Fibroblast of villous mesenchyme (primary cell): ENCODE results near the gene COX7A2L. TPM values are rescaled to one million over a fixed set of nuclear protein-coding genes. Genes with fewer than 3 reads are reported as not detected.
A peak's percentile ranks its signal among the peaks of the same experiment; 100 is the strongest.

ENCODE experiments used
- DNase-seq: peaks from one replicate; pipeline ENCODE4 v3.0.0-alpha.2; 2010; ENCODE audit warnings: low read depth
- H3K4me3 ChIP-seq: 2 replicates; pipeline ENCODE4 v1.5.1; 2011; ENCODE audit warnings: low read depth, mild to moderate bottlenecking, low read length
- total RNA-seq: library from RNA; depleted of rRNA; stranded (reverse); fragments of >200 nt; gene quantifications from 2 replicates; pipeline ENCODE4 v1.2.3, GENCODE V29; 2012
- TF ChIP-seq, protein P1 (sequence below): IDR thresholded peaks from 2 replicates; pipeline ENCODE4 v1.5.1; 2012; ENCODE audit warnings: low read depth, mild to moderate bottlenecking, low read length; ENCODE audit not compliant: insufficient read depth

COX7A2L gene
- total RNA-seq, 1 donor, result 189 TPM

DNA sequence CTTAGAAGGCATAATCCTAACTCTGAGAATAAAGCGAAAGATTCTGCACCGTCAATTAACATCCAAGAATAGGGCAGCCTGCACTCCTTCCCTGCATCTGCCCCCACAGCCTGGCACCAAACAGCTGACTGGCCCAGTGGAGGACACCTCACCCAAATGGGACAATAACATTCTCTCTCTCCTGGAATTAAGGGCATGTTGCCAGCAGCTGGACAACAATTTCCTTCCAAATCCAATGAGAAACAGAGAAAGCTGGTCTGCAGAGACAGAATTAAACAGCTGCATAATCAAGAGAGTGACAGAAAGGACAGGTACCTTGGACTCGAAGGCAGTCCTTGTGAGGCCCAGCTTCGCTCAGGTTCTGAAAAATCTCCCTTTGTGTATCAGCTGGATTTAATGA is 15.0 kb downstream of the COX7A2L start:
- no peak for DNase-seq
- H3K4me3 ChIP-seq, result no peak overlapping the region
- TF ChIP-seq, protein P1, sequence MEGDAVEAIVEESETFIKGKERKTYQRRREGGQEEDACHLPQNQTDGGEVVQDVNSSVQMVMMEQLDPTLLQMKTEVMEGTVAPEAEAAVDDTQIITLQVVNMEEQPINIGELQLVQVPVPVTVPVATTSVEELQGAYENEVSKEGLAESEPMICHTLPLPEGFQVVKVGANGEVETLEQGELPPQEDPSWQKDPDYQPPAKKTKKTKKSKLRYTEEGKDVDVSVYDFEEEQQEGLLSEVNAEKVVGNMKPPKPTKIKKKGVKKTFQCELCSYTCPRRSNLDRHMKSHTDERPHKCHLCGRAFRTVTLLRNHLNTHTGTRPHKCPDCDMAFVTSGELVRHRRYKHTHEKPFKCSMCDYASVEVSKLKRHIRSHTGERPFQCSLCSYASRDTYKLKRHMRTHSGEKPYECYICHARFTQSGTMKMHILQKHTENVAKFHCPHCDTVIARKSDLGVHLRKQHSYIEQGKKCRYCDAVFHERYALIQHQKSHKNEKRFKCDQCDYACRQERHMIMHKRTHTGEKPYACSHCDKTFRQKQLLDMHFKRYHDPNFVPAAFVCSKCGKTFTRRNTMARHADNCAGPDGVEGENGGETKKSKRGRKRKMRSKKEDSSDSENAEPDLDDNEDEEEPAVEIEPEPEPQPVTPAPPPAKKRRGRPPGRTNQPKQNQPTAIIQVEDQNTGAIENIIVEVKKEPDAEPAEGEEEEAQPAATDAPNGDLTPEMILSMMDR, result no peak

- no peak overlapping the region for H3K4me3 ChIP-seq
- no peak for DNase-seq
- TF ChIP-seq, protein P1, result no peak
These were observed 18.2 kb downstream of the COX7A2L start for GRCh38 chr2:42342795-42343241.

DNA sequence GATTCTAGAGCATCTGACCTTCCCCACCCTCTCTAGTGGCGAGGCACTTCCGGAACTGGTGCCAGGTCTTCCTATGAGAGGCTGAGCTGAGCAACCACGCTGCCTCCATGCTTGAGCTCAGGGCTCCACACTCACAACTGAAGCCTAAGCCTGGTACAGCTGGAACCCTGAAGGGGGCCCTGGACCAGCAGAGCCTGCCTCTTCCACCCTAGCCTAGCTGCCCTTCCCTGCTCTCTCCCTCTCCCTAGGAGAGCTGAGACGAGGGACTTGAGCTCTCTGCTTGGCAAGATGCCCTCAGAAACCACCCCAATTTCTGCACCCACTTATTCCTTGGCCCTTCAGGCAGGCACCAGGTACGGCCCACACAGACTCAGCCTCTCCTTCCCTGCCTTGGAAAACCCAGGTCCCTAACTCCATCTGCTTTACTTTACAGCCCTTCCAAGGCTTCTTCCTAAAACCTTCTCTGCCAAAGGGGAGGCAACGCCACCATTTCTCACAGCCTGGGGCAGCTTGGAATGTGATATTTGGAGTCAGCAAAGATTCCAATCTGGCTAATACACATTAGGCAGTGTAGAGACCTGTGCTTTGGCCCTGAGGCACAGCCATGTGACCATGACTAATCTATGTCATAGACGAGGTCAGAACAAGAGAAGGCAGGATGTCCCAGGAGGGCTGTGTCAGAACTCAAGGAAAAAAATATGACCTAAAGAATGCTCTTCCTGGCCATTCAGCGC is 18.8 kb downstream of the COX7A2L start:
- TF ChIP-seq, protein P1, result no peak
- no peak overlapping the region for H3K4me3 ChIP-seq
- peak; percentile 87 for DNase-seq

- TF ChIP-seq, protein P1, result no peak
- DNase-seq, result no peak
- no peak overlapping the region for H3K4me3 ChIP-seq
These were observed 19.9 kb downstream of the COX7A2L start for GRCh38 chr2:42340938-42341636.

DNA sequence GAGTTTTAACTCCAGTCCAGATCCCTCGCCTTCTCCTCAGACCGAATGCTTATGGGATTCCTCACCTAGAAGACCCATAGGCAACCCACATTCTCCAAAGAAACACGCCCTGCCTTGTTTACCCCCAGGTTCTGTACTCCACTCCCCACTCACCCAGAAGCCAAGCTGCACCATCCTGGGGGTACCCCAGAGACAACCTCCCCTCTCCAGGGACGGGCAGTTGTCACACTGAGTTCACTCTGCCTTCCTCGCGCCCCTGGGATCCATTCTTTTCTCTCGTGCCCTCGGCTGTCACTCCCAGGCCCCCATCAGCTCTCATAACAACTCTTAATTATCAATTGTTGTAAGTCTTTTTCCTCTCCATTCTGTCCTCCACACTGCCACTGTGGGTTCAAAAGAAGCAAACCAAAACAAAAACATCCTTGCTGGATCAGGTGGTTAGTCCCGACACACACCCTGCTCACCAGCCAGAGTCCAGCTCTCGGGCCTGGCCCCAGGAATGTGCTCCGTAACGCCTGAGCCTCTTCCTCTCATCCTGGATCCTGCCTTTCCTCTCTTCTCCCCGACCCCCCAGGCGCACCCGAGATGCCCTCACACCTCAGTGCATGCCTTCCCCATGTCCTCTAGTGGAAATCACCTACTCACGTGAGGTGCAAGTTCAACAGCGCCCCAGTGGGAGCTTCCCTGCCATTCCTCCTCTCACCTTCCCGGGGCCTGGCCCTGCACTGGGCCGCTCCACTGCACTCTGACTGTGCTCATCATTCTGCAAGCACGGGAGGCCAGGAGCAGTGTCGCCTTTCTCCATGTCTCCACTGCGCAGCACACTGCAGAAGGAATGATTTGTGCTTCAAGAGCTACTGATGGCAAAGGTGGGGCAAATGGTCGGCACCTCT is 20.7 kb downstream of the COX7A2L start:
- no peak for DNase-seq
- no peak overlapping the region for H3K4me3 ChIP-seq
- TF ChIP-seq, protein P1, result no peak

- TF ChIP-seq, protein P1, result no peak
- DNase-seq, result no peak
- H3K4me3 ChIP-seq, result no peak overlapping the region
These were observed 21.7 kb downstream of the COX7A2L start for GRCh38 chr2:42339191-42339912.
